SK-N-SH (cell line): ENCODE data around the gene C12orf43. TPM values are rescaled to one million over a fixed set of nuclear protein-coding genes. Genes with fewer than 3 reads are reported as not detected.

ENCODE experiments used
- CTCF ChIA-PET: fragments of 300-600, 350-600 bp; formaldehyde crosslinking; extraction: SDS; loops from one replicate; lab custom pipeline; 2021; lab: Yijun Ruan, JAX
- POLR2A ChIA-PET: fragments of 350-600 bp; sonication (Branson Sonifier 250); formaldehyde crosslinking; extraction: SDS; loops from one replicate; lab custom pipeline; 2020; ENCODE audit warnings: antibody characterized with exemption, inconsistent platforms; lab: Yijun Ruan, JAX
- DNase-seq: peaks from one replicate; pipeline ENCODE4 v3.0.0; 2012
- H2AFZ ChIP-seq: fragments of 200-600 bp; sonication (generic); 2 replicates; pipeline ENCODE4 v1.8.1; 2016; ENCODE audit warnings: antibody characterized with exemption, mild to moderate bottlenecking, low read depth
- H3F3A ChIP-seq: fragments of 200-600 bp; sonication (generic); replicated peaks from 2 replicates; pipeline ENCODE3; 2016; ENCODE audit warnings: antibody characterized with exemption, mild to moderate bottlenecking; ENCODE audit not compliant: insufficient read depth
- H3K27ac ChIP-seq, 2 experiments: fragments of 200-500 bp in 1 of 2; fragments of 200-600 bp in 1 of 2; sonication (Bioruptor generic) in 1 of 2; sonication (generic), shearing (Covaris generic) in 1 of 2; 2 replicates each; pipeline versions ENCODE4 v1.5.1 to v1.6.1; 2014 to 2016; ENCODE audit warnings: low read depth in 2 of 2, inconsistent platforms in 1 of 2, low read length in 1 of 2, mild to moderate bottlenecking in 1 of 2, mixed read lengths in 1 of 2
- H3K27me3 ChIP-seq: fragments of 200-600 bp; sonication (generic), shearing (Covaris generic); 2 replicates; pipeline ENCODE4 v1.6.1; 2016; ENCODE audit warnings: mixed run types; ENCODE audit not compliant: insufficient read depth
- H3K36me3 ChIP-seq, 2 experiments: fragments of 200-500 bp in 1 of 2; fragments of 200-600 bp in 1 of 2; sonication (Bioruptor generic) in 1 of 2; sonication (generic) in 1 of 2; replicated peaks in 1 of 2; 2 replicates each; pipeline versions ENCODE3 to v1.5.1; 2014 to 2016; ENCODE audit warnings: low read length in 1 of 2, mild to moderate bottlenecking in 1 of 2; ENCODE audit not compliant: insufficient read depth in 2 of 2, control insufficient read depth in 1 of 2
- H3K4me1 ChIP-seq, 2 experiments: fragments of 200-500 bp in 1 of 2; fragments of 200-600 bp in 1 of 2; sonication (Bioruptor generic) in 1 of 2; sonication (generic), shearing (Covaris generic) in 1 of 2; 2 replicates each; pipeline versions ENCODE4 v1.5.1 to v1.6.1; 2014 to 2016; ENCODE audit warnings: low read depth in 1 of 2, low read length in 1 of 2, mixed run types in 1 of 2; ENCODE audit not compliant: insufficient read depth in 2 of 2, control insufficient read depth in 1 of 2
- H3K4me2 ChIP-seq: fragments of 200-600 bp; sonication (generic), shearing (Covaris generic); 2 replicates; pipeline ENCODE4 v1.6.1; 2017; ENCODE audit warnings: mixed run types
- H3K4me3 ChIP-seq, 2 experiments: fragments of 200-500 bp in 1 of 2; fragments of 200-600 bp in 1 of 2; sonication (Bioruptor generic) in 1 of 2; sonication (generic), shearing (Covaris generic) in 1 of 2; 2 replicates each; pipeline versions ENCODE4 v1.5.1 to v1.8.1; 2014 to 2016; ENCODE audit warnings: low read depth in 2 of 2, inconsistent platforms in 1 of 2, low read length in 1 of 2, mild to moderate bottlenecking in 1 of 2, mixed read lengths in 1 of 2, moderate library complexity in 1 of 2
- H3K79me2 ChIP-seq: fragments of 200-600 bp; sonication (generic); 2 replicates; pipeline ENCODE4 v1.8.1; 2017; ENCODE audit warnings: mild to moderate bottlenecking; ENCODE audit not compliant: insufficient read depth
- H3K9ac ChIP-seq: fragments of 200-600 bp; sonication (generic); 2 replicates; pipeline ENCODE4 v1.6.1; 2017; ENCODE audit warnings: mixed run types
- H3K9me2 ChIP-seq: fragments of 200-600 bp; sonication (generic); 2 replicates; pipeline ENCODE4 v1.6.1; 2017; ENCODE audit warnings: mixed run types
- H3K9me3 ChIP-seq: fragments of 200-600 bp; sonication (generic); 2 replicates; pipeline ENCODE4 v1.6.1; 2017; ENCODE audit warnings: mixed run types, mild to moderate bottlenecking, moderate library complexity
- H4K20me1 ChIP-seq: fragments of 200-600 bp; sonication (generic); 2 replicates; pipeline ENCODE4 v1.6.1; 2017; ENCODE audit warnings: mild to moderate bottlenecking, mixed run types; ENCODE audit not compliant: insufficient read depth
- CHD2 ChIP-seq: fragments of 150-350 bp; IDR thresholded peaks from 2 replicates; pipeline ENCODE4 v1.6.1; 2018; ENCODE audit warnings: low read length; ENCODE audit not compliant: partially characterized antibody
- ELF1 ChIP-seq: IDR thresholded peaks from 2 replicates; pipeline ENCODE4 v1.4.0; 2012
- EP300 ChIP-seq, 2 experiments: IDR thresholded peaks; 2 replicates each; pipeline versions ENCODE4 v1.4.0 to v1.6.1; 2012; ENCODE audit warnings: borderline replicate concordance in 1 of 2, low read depth in 1 of 2, low read length in 1 of 2
- FOSL2 ChIP-seq: IDR thresholded peaks from 2 replicates; pipeline ENCODE4 v1.4.0; 2012; ENCODE audit warnings: low read depth, mild to moderate bottlenecking, moderate library complexity, borderline replicate concordance
- GABPA ChIP-seq: IDR thresholded peaks from 2 replicates; pipeline ENCODE4 v1.4.0; 2012; ENCODE audit warnings: low read depth, mild to moderate bottlenecking
- GATA2 ChIP-seq: sonication (generic); formaldehyde crosslinking; IDR thresholded peaks from 2 replicates; pipeline ENCODE4 v1.5.0; 2020; ENCODE audit warnings: mild to moderate bottlenecking, missing genetic modification reagents
- JUND ChIP-seq: IDR thresholded peaks from 2 replicates; pipeline ENCODE4 v1.4.0; 2012
- MXI1 ChIP-seq: IDR thresholded peaks from 2 replicates; pipeline ENCODE4 v1.6.1; 2012; ENCODE audit warnings: mild to moderate bottlenecking, low read depth, low read length, improper control_type of control experiment
- NRF1 ChIP-seq: IDR thresholded peaks from 2 replicates; pipeline ENCODE4 v1.6.1; 2012; ENCODE audit warnings: low read depth, mild to moderate bottlenecking, low read length
- POLR2AphosphoS5 ChIP-seq: IDR thresholded peaks from 2 replicates; pipeline ENCODE4 v1.6.1; 2012; ENCODE audit warnings: low read depth, low read length
- REST ChIP-seq: IDR thresholded peaks from 2 replicates; pipeline ENCODE4 v1.6.1; 2012; ENCODE audit warnings: mild to moderate bottlenecking, low read depth, low read length, moderate library complexity
- RFX5 ChIP-seq: IDR thresholded peaks from 2 replicates; pipeline ENCODE4 v1.6.1; 2012; ENCODE audit warnings: mild to moderate bottlenecking, improper control_type of control experiment, low read length
- SMC3 ChIP-seq: IDR thresholded peaks from 2 replicates; pipeline ENCODE4 v1.6.1; 2012; ENCODE audit warnings: low read depth, low read length, improper control_type of control experiment
- TAF1 ChIP-seq: IDR thresholded peaks from 2 replicates; pipeline ENCODE4 v1.6.1; 2012; ENCODE audit warnings: low read depth, mild to moderate bottlenecking, low read length, moderate library complexity, borderline replicate concordance
- TCF12 ChIP-seq: IDR thresholded peaks from 2 replicates; pipeline ENCODE4 v1.4.0; 2012
- TEAD4 ChIP-seq: IDR thresholded peaks from 2 replicates; pipeline ENCODE4 v1.4.0; 2012; ENCODE audit warnings: mild to moderate bottlenecking, borderline replicate concordance; ENCODE audit not compliant: insufficient read depth
- YY1 ChIP-seq: IDR thresholded peaks from 2 replicates; pipeline ENCODE4 v1.4.0; 2012; ENCODE audit warnings: low read depth, mild to moderate bottlenecking
- WGBS: methylation state at CpG from one replicate; pipeline ENCODE4 v1.1.6; 2017; ENCODE audit warnings: low lambda C conversion rate; 5-methylcytosine and 5-hydroxymethylcytosine counted together
- polyA plus RNA-seq, 3 experiments: library from polyadenylated mRNA; depleted of rRNA; stranded (reverse); fragments of >200 nt; gene quantifications; 2 replicates each; pipeline ENCODE4 v1.2.3, GENCODE V29; 2012
- TF ChIP-seq, protein P1 (sequence below): fragments of 150-350 bp; IDR thresholded peaks from 2 replicates; pipeline ENCODE4 v1.6.1; 2017; ENCODE audit warnings: antibody characterized with exemption, low read length, low read depth, borderline replicate concordance
- TF ChIP-seq, protein P2 (sequence below): IDR thresholded peaks from 2 replicates; pipeline ENCODE4 v1.4.0; 2012; ENCODE audit warnings: low read depth
- TF ChIP-seq, protein P3 (sequence below): IDR thresholded peaks from 2 replicates; pipeline ENCODE4 v1.4.0; 2012; ENCODE audit warnings: low read depth, borderline replicate concordance

Gene C12orf43
- polyA plus RNA-seq, 1 of the 3 experiments (the other 2 are of a cell fraction): 13.9 TPM

DNA sequence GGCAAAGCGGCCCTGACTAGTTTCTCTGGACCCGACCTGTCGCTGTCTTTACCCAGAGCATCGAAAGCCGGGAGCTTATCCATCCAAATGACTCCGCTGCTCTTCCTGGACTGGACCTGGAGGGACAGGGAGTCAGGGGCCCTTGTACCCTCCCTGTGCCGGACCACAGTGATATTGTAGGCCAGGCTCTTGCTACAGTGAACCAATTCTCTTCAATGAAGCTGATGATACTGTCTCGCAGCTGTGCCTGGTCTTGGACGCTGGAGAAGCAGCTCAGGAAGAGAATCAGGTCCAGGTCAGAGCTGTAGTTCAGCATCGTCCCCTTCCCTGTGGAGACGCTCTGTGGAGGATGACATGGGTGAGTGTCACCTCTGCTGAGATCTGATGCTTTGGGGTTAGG is 37.4 kb upstream of the C12orf43 start:
- POLR2A ChIA-PET: no interaction called here
- no peak overlapping the region for H3K9ac ChIP-seq
- no peak overlapping the region for H3K4me3 ChIP-seq
- H4K20me1 ChIP-seq: no peaks in the 10 kb centered on the region
- H3K9me3 ChIP-seq: no peaks in the 10 kb centered on the region
- no peak for DNase-seq
- TF ChIP-seq, protein P1, sequence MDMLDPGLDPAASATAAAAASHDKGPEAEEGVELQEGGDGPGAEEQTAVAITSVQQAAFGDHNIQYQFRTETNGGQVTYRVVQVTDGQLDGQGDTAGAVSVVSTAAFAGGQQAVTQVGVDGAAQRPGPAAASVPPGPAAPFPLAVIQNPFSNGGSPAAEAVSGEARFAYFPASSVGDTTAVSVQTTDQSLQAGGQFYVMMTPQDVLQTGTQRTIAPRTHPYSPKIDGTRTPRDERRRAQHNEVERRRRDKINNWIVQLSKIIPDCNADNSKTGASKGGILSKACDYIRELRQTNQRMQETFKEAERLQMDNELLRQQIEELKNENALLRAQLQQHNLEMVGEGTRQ: no peak
- TF ChIP-seq, protein P2, sequence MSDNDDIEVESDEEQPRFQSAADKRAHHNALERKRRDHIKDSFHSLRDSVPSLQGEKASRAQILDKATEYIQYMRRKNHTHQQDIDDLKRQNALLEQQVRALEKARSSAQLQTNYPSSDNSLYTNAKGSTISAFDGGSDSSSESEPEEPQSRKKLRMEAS: no peak
- TF ChIP-seq TCF12: no peak
- no peak for TF ChIP-seq SMC3
- TF ChIP-seq RFX5: no peak
- no peak for TF ChIP-seq GATA2 (CRISPR knock-in tag)
- no peak for TF ChIP-seq JUND
- no peak for TF ChIP-seq NRF1
- no peak for TF ChIP-seq GABPA
- no peak for TF ChIP-seq REST
- no peak for TF ChIP-seq EP300 (IDR thresholded peaks at IDR 0.05; ENCODE audit: borderline replicate concordance in 1 of 2, low read depth in 1 of 2, low read length in 1 of 2)
- TF ChIP-seq FOSL2: no peak
- TF ChIP-seq, protein P3, sequence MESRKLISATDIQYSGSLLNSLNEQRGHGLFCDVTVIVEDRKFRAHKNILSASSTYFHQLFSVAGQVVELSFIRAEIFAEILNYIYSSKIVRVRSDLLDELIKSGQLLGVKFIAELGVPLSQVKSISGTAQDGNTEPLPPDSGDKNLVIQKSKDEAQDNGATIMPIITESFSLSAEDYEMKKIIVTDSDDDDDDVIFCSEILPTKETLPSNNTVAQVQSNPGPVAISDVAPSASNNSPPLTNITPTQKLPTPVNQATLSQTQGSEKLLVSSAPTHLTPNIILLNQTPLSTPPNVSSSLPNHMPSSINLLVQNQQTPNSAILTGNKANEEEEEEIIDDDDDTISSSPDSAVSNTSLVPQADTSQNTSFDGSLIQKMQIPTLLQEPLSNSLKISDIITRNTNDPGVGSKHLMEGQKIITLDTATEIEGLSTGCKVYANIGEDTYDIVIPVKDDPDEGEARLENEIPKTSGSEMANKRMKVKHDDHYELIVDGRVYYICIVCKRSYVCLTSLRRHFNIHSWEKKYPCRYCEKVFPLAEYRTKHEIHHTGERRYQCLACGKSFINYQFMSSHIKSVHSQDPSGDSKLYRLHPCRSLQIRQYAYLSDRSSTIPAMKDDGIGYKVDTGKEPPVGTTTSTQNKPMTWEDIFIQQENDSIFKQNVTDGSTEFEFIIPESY: no peak
- TF ChIP-seq TEAD4: no peak
- no peak for TF ChIP-seq MXI1
- TF ChIP-seq ELF1: no peak
- no peak for TF ChIP-seq CHD2
- TF ChIP-seq TAF1: no peak
- no peak for TF ChIP-seq POLR2AphosphoS5
- no peak for TF ChIP-seq YY1
- H3K36me3 ChIP-seq: no peaks in the 10 kb centered on the region
- H2AFZ ChIP-seq: no peak overlapping the region
- no peaks in the 10 kb centered on the region for H3F3A ChIP-seq
- no peak overlapping the region for H3K27ac ChIP-seq
- no peaks in the 10 kb centered on the region for H3K79me2 ChIP-seq
- CTCF ChIA-PET: no interaction called here
- H3K9me2 ChIP-seq: no peaks in the 10 kb centered on the region
- 72% methylated on average over 7 of the region's 11 CpGs for WGBS
- H3K27me3 ChIP-seq: no peaks in the 10 kb centered on the region
- no peak overlapping the region for H3K4me2 ChIP-seq
- peaks cover 0 to 2% of the 10 kb centered on the region in 2 experiments; a peak in 1 of 4 replicates for H3K4me1 ChIP-seq
